LNCAP (cell line): ENCODE measurements around the gene MMP11.

Experiments used
- TF ChIP-seq, protein P1 (sequence below): fragments of 450-650 bp; IDR thresholded peaks from 2 replicates; pipeline ENCODE4 v1.5.1; 2017; ENCODE audit warnings: mild to moderate bottlenecking

MMP11 gene

DNA sequence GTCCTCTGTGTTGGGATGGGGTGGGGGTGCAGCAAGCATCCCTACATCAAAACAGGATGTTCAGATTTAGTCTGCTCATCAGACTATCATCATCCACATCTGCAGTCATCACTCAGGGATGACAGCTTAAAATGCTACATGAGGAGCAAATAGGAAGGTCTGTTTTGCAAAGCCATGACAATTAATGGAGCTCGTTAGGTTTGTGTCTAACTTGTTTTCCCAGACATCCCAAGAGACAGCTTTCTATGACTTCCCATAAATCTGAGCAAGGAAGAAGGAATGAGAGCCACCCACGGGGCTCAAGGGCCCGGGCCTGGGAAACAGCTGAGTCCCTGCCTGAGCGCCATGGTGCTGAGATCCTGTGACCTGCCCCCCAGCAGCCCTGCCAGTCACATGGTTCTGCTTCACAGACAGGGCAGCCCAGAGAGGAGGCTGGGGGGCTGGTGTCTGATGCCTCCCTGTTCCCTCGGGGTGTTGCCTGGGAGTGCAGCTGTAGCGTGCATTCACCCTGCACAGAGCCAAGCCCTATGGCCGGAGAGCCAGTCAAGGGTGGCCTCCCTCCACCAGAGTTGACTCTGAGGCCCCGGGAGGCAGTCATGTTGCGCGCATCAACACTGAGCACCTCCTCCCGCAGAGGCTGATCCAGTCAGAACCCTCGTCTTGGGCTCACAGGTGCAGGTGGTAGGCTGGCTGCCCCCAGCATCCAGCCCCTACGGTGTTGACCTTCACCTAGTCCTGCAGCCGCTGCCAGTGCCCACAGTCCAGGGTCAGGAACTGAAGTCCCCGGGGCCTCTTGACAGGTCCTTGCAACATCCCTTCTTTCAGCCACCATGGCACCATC is 54.1 kb downstream of the MMP11 start:
- TF ChIP-seq, protein P1, sequence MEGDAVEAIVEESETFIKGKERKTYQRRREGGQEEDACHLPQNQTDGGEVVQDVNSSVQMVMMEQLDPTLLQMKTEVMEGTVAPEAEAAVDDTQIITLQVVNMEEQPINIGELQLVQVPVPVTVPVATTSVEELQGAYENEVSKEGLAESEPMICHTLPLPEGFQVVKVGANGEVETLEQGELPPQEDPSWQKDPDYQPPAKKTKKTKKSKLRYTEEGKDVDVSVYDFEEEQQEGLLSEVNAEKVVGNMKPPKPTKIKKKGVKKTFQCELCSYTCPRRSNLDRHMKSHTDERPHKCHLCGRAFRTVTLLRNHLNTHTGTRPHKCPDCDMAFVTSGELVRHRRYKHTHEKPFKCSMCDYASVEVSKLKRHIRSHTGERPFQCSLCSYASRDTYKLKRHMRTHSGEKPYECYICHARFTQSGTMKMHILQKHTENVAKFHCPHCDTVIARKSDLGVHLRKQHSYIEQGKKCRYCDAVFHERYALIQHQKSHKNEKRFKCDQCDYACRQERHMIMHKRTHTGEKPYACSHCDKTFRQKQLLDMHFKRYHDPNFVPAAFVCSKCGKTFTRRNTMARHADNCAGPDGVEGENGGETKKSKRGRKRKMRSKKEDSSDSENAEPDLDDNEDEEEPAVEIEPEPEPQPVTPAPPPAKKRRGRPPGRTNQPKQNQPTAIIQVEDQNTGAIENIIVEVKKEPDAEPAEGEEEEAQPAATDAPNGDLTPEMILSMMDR: no peak

DNA sequence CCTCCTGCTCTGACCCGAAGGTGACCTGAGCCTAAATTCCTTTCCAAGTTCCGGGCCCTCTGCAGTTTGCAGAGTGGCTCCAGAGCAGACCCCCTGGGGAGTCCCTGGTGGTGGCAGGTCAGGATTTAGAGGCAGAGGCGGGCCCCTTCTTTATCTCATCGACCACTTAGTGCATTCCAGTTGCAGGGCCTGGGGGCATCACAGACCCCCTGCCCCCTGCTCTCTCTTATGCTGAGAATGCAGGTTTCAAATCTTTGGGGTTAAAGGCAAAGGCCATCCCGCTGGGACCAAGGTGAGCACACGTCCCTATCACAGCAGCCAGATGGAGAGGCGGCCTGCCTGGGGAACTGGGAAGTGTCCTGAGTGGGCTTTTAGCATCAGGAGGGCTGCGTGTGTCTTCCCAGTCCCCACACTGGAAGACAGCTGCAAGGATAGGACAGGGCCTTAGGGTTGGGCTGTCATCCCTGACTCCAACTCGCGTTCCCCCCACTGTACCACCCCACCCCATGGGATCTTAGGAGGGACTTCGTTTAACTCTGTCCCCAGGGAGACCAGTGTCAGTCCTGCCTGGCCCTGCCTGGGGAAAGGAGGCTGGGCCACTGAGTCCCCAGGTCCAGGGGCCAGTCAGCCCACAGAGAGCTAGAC is 54.8 kb downstream of the MMP11 start:
- TF ChIP-seq, protein P1: no peak

DNA sequence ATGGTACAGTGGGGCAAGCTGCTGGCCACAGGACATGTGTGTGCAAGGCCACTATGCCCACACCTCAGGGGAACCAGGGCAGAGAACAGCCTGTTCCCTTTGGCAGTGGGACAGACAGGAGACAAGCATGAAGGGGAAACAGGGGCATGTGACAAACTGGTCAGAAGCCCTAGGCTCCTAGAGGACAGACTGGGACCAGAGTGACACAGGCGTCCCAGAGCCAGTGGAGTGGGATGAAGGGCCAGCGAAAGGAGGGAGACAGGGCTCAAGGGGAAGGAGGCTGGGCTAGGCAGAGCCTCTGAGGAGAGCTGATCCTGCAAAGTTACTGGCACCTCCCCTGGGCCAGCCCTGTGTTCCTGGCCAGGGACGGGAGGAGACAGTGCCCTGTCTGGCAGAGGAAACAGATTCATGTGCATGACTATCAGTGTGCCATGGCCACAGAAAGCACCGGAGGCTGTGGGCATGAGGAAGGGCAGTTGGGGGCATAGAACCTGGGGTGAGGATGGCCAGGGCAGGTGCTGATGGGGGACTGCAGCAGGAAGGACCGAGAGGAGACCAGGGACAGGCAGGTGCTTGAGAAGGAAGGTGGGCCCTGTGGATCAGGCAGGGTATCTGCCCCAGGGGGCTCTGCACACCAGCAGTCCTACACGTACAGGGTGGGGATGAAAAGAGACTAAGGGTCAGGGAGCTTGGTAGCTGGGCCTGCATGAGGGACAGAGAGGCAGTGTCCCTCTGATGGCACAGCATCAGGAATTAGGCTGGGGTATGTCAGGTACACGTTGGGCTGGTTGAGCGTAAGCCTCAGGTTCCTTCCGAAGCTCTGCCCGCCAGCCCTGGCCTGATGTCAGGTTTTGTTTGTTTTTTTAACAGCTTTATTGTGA is 56.4 kb downstream of the MMP11 start:
- TF ChIP-seq, protein P1: no peak

DNA sequence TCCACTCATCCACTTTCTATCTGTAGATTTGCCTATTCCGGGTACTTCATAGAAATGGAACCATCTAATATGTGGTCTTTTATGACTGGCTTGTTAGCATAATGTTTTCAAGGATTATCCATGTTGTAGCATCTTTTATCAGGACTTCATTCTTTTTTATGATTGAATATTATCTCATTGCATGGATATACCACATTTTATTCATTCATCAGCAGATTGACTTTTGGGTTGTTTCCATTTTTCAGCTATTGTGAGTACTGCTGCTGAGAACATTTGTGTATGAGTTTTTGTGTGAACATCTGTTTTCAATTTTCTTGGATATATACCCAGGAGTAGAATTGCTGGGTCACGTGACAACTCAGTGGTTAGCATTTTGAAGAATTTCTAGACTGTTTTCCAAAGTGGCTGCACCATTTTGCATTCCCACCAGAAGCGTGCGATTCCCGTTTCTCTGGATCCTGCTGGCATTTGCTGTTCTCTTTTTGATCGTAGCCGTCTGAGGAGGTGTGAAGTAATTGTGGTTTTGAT is 57.3 kb downstream of the MMP11 start:
- TF ChIP-seq, protein P1: no peak

DNA sequence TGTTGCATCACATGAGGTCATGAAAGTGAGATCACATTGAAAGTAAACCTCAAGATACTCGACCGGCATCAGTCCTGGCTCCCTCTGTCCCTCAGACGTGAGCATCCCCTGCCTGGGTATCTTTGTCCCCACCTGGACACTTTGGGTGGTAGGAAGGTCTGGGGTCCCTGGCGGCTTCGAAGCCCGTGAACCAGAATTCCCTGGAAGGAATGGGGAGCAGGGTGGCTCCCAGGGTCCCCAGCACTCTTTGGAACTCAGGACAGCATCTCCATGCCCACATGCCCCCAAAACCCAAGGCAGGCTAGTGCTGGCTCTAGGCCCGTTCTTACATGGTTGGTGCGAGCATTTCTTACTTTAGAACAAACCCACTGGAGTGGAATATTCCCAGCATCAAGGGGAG is 58.6 kb downstream of the MMP11 start:
- TF ChIP-seq, protein P1: no peak

DNA sequence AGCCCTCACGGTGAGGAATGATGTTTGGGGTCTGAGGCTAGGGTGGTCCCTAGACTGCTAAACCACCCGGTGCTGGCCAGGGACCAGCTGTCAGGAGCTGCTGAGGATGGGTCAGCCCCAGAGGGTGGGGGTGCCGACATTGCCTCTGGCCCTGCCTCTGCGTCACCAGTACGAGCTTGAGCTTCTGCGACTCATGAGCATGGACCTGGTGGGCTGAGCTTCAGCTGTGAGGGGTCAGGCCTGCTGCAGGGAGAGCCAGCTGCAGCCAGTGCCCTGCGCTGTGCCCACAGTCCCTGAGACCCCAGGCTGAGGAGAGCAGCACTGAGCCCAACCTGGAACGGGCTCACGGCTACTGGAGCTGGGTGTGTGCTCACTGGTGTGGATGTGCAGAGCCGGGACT is 59.1 kb downstream of the MMP11 start:
- TF ChIP-seq, protein P1: no peak
